Glutamatergic neuron (in vitro differentiated cells): ENCODE data around the gene HERPUD1. TPM values are rescaled to one million over a fixed set of nuclear protein-coding genes. Genes with fewer than 3 reads are reported as not detected.

Experiments used
- DNase-seq: peaks from one replicate; pipeline ENCODE4 v3.0.0; 2022
- H3K27ac Mint-ChIP-seq: one replicate; pipeline ENCODE4 v1.8.0; 2020; ENCODE audit warnings: mild to moderate bottlenecking, mixed read lengths, inconsistent platforms; ENCODE audit not compliant: unreplicated experiment
- H3K27me3 Mint-ChIP-seq: one replicate; pipeline ENCODE4 v1.8.0; 2020; ENCODE audit warnings: mild to moderate bottlenecking, moderate library complexity, mixed read lengths, inconsistent platforms; ENCODE audit not compliant: unreplicated experiment
- H3K36me3 Mint-ChIP-seq: one replicate; pipeline ENCODE4 v1.8.0; 2020; ENCODE audit warnings: mild to moderate bottlenecking, mixed read lengths, inconsistent platforms; ENCODE audit not compliant: unreplicated experiment
- H3K4me1 Mint-ChIP-seq: one replicate; pipeline ENCODE4 v1.8.0; 2020; ENCODE audit warnings: mild to moderate bottlenecking, low read depth, mixed read lengths, inconsistent platforms; ENCODE audit not compliant: unreplicated experiment
- H3K4me3 Mint-ChIP-seq: one replicate; pipeline ENCODE4 v1.8.0; 2020; ENCODE audit warnings: mild to moderate bottlenecking, mixed read lengths, inconsistent platforms; ENCODE audit not compliant: unreplicated experiment
- H3K9me3 Mint-ChIP-seq: one replicate; pipeline ENCODE4 v1.8.0; 2020; ENCODE audit warnings: mild to moderate bottlenecking, moderate library complexity, mixed read lengths, inconsistent platforms; ENCODE audit not compliant: unreplicated experiment
- total RNA-seq: library from RNA; stranded (reverse); fragmentation: NEBNext Ultra II Directional; extraction: Animal tissue kit (Norgen Biotek cat#: 25700); gene quantifications from one replicate; pipeline ENCODE4 v1.2.1, GENCODE V29; 2021; ENCODE audit not compliant: unreplicated experiment
- TF ChIP-seq, protein P1 (sequence below): fragments of 200-600 bp; sonication (generic); IDR thresholded peaks from one replicate; pipeline ENCODE4 v1.5.0; 2021; ENCODE audit not compliant: partially characterized antibody, unreplicated experiment

Gene HERPUD1
- total RNA-seq, 1 donor from 2014 or later = 160 TPM

DNA sequence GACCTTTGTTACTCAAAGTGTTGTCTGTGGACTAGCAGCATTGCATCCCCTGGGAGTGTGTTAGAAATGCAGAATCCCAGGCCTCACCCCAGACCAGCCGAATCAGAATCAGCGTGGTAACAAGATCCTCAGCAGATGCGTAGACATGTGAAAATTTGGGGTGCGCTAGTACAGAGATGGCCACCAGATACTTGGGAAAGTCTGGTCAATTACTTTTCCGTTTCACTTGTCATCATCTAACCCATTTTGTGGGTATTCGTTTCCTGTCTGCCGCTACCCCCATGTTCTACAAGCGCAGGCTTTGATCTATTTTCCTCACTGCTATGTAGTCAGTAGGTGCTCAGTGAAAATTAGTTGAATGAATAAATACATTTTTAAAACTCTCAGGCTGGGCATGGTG, 33.1 kb upstream of the HERPUD1 start:
- Mint-ChIP-seq H3K36me3 (no peaks in the 10 kb centered on the region), H3K9me3 (peaks cover 4% of the 10 kb centered on the region), H3K27me3 (peaks cover 3% of the 10 kb centered on the region), H3K4me3 (no peak overlapping the region), H3K27ac (no peak overlapping the region), H3K4me1 (no peaks in the 10 kb centered on the region)
- DNase-seq = no peak
- TF ChIP-seq, protein P1, sequence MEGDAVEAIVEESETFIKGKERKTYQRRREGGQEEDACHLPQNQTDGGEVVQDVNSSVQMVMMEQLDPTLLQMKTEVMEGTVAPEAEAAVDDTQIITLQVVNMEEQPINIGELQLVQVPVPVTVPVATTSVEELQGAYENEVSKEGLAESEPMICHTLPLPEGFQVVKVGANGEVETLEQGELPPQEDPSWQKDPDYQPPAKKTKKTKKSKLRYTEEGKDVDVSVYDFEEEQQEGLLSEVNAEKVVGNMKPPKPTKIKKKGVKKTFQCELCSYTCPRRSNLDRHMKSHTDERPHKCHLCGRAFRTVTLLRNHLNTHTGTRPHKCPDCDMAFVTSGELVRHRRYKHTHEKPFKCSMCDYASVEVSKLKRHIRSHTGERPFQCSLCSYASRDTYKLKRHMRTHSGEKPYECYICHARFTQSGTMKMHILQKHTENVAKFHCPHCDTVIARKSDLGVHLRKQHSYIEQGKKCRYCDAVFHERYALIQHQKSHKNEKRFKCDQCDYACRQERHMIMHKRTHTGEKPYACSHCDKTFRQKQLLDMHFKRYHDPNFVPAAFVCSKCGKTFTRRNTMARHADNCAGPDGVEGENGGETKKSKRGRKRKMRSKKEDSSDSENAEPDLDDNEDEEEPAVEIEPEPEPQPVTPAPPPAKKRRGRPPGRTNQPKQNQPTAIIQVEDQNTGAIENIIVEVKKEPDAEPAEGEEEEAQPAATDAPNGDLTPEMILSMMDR = no peak

DNA sequence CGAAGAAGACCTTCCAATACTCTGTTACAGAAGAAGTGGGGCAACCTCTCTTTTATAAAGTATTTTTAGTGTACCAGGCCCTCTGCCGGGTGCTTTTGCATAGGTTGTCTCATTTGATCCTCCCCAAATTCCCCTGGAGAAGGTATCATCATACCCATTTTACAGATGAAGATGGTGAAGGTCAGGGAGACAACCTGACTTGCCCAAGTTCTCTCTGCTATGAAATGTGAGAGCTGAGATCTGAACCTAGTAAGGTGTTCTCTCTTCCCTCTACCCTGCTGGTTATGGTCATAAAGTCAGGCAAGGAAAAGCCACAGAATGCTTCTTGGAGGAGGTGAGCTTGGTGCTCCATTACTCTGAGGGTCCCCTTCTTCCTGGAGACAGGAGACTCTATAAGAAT, 28.1 kb upstream of the HERPUD1 start:
- no peaks in the 10 kb centered on the region for H3K4me1 Mint-ChIP-seq
- peaks cover 4% of the 10 kb centered on the region for H3K36me3 Mint-ChIP-seq
- TF ChIP-seq, protein P1 = no peak
- no peak overlapping the region for H3K27ac Mint-ChIP-seq
- no peak overlapping the region for H3K4me3 Mint-ChIP-seq
- no peak for DNase-seq
- H3K27me3 Mint-ChIP-seq = peaks cover 8% of the 10 kb centered on the region
- H3K9me3 Mint-ChIP-seq = peaks cover 2% of the 10 kb centered on the region

DNA sequence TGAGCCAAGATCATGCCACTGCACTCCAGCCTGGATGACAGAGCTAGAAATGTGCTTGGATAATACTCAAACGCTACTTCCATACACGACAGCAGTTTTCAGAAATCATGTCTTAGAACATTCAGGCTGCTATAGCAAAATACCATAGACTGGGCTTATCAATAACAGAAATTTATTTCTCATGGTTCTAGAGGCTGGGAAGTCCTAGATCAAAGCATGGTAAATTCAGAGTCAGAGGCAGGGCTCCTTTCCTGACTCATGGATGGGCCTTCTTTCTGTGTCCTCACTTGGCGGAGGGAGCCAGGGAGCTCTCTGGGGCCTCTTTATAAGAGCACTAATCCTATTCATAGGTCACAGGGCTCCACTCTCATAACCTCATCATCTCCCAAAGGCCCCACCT, 24.5 kb upstream of the HERPUD1 start:
- DNase-seq = no peak
- H3K9me3 Mint-ChIP-seq = no peaks in the 10 kb centered on the region
- no peak overlapping the region for H3K4me3 Mint-ChIP-seq
- TF ChIP-seq, protein P1 = no peak
- H3K4me1 Mint-ChIP-seq = no peaks in the 10 kb centered on the region
- H3K36me3 Mint-ChIP-seq = peaks cover 4% of the 10 kb centered on the region
- H3K27ac Mint-ChIP-seq = no peak overlapping the region
- H3K27me3 Mint-ChIP-seq = peaks cover 8% of the 10 kb centered on the region

- no peak for DNase-seq
- H3K9me3 Mint-ChIP-seq = no peaks in the 10 kb centered on the region
- H3K27ac Mint-ChIP-seq = no peak overlapping the region
- peaks cover 4% of the 10 kb centered on the region for H3K36me3 Mint-ChIP-seq
- H3K4me1 Mint-ChIP-seq = no peaks in the 10 kb centered on the region
- H3K4me3 Mint-ChIP-seq = no peak overlapping the region
- TF ChIP-seq, protein P1 = no peak
- peaks cover 6% of the 10 kb centered on the region for H3K27me3 Mint-ChIP-seq
Observed at GRCh38 chr16:56909527-56909979, 22.4 kb upstream of the HERPUD1 start.

DNA sequence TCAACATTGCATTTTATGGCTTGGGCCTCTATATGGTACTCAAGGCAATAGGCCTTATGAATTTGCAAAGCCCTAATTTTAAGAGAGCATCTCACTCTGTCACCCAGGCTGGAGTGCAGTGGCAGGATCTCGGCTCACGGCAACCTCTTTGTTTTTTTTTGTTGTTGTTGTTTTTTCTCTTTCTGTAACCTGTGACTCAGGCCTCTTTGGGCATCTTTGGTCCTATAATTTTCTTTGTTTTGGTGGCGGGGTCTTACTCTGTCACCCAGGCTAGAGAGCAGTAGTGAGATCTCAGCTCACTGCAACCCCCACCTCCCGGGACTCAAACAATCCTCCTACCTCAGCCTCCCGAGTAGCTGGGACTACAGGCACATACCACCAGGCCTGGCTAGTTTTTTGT, 21.8 kb upstream of the HERPUD1 start:
- no peak for DNase-seq
- Mint-ChIP-seq H3K4me3 (no peak overlapping the region), H3K36me3 (peaks cover 4% of the 10 kb centered on the region), H3K4me1 (no peaks in the 10 kb centered on the region), H3K9me3 (no peaks in the 10 kb centered on the region), H3K27me3 (peaks cover 6% of the 10 kb centered on the region), H3K27ac (no peak overlapping the region)
- TF ChIP-seq, protein P1 = no peak
